H1 (cell line): ENCODE data around the gene PALM. TPM values are rescaled to one million over a fixed set of nuclear protein-coding genes. Genes with fewer than 3 reads are reported as not detected.

ENCODE experiments used
- KDM5A ChIP-seq: fragments of 200-600 bp; IDR thresholded peaks from 2 replicates; pipeline ENCODE4 v1.7.1; 2012; ENCODE audit warnings: mild to moderate bottlenecking, low read length, inconsistent platforms, mixed read lengths
- NRF1 ChIP-seq: IDR thresholded peaks from 2 replicates; pipeline ENCODE4 v1.6.1; 2011; ENCODE audit warnings: mild to moderate bottlenecking, low read depth, low read length, improper control_type of control experiment
- SAP30 ChIP-seq: fragments of 300-600 bp; sonication (generic); IDR thresholded peaks from 2 replicates; pipeline ENCODE4 v1.7.1; 2012; ENCODE audit warnings: low read length, moderate library complexity, mild to moderate bottlenecking, inconsistent platforms; ENCODE audit not compliant: insufficient read depth, insufficient replicate concordance
- USF2 ChIP-seq: IDR thresholded peaks from 2 replicates; pipeline ENCODE4 v1.6.1; 2011; ENCODE audit warnings: low read length, improper control_type of control experiment
- ZNF274 ChIP-seq: IDR thresholded peaks from 2 replicates; pipeline ENCODE4 v1.7.0; 2012; ENCODE audit warnings: low read length, borderline replicate concordance; ENCODE audit errors: extremely low read depth
- polyA plus RNA-seq, 7 experiments: library from polyadenylated mRNA; depleted of rRNA in 3 of 7; stranded (reverse) in 5 of 7; unstranded in 2 of 7; fragments of >200 nt in 5 of 7; fragments of 200-250 nt in 2 of 7; gene quantifications; 1 replicate in 5 of 7; 2 replicates in 1 of 7; 4 replicates in 1 of 7; pipeline versions ENCODE4 v1.2.1 to v1.2.3, GENCODE V29; 2011 to 2013; ENCODE audit warnings: missing spikeins in 2 of 7, mixed read lengths in 2 of 7
- total RNA-seq: library from RNA; stranded (reverse); fragmentation: NEBNext Ultra II Directional; extraction: Animal tissue kit (Norgen Biotek cat#: 25700); gene quantifications from 2 replicates; pipeline ENCODE4 v1.2.1, GENCODE V29; 2021

PALM gene
- total and polyA plus RNA-seq, 2 of the 8 experiments (the other 6 are each of a cell fraction or from before 2014, with no cell fraction given): 5.7 to 16.5 TPM

GRCh38 chr19:662962-663681 is 45.6 kb upstream of the PALM start, which contains the start of gene RNF126 (continued):
- no peak for TF ChIP-seq USF2
- no peak for TF ChIP-seq NRF1
- TF ChIP-seq KDM5A: no peak
- no peak for TF ChIP-seq ZNF274
- no peak for TF ChIP-seq SAP30
